Spleen (tissue), 7 donors: ENCODE results near the gene SKIC3.

ENCODE experiments used
- POLR2A ChIP-seq, 3 donors: fragments of 450-650 bp; IDR thresholded peaks; one replicate each; pipeline ENCODE4 v1.5.1; 2017; ENCODE audit warnings: antibody characterized with exemption in 3 of 3, mild to moderate bottlenecking in 1 of 3
- TF ChIP-seq, protein P1 (sequence below), 11 experiments: fragments of 200-600 bp in 7 of 11; fragments of 450-650 bp in 4 of 11; sonication (generic) in 4 of 11; IDR thresholded peaks in 8 of 11; conservative IDR thresholded peaks in 3 of 11; 1 replicate in 7 of 11; 2 replicates in 4 of 11; pipeline versions ENCODE4 v1.4.0 to v1.8.0; 2016 to 2021; ENCODE audit warnings: antibody characterized with exemption in 11 of 11, inconsistent platforms in 4 of 11, mild to moderate bottlenecking in 1 of 11
- donor health status: DM: no; HTN: no; CAD: no; lungs with moderate emphysema.
- donor health status: DM: no; HTN: no; CAD: no.
- donor health status: DM: no; HTN: no; CAD: no.

DNA sequence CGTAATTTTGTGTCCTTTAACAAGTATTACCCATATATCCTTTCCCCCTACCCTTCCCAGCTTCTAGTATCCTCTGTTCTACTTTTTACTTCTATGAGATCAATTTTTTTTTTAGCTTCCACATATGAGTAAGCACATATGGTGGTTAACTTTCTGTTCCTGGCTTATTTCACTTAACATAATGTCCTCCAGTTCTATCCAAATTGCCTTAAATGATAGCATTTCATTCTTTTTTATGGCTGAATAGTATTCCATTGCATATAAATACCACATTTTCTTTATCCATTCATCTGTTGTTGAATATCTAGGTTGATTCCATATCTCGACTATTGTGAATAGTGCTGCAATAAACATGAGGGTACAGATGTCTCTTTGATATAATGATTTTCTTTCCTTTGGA is 36.4 kb downstream of the SKIC3 start:
- TF ChIP-seq POLR2A (IDR thresholded peaks at IDR 0.05) = no peak
- TF ChIP-seq, protein P1, sequence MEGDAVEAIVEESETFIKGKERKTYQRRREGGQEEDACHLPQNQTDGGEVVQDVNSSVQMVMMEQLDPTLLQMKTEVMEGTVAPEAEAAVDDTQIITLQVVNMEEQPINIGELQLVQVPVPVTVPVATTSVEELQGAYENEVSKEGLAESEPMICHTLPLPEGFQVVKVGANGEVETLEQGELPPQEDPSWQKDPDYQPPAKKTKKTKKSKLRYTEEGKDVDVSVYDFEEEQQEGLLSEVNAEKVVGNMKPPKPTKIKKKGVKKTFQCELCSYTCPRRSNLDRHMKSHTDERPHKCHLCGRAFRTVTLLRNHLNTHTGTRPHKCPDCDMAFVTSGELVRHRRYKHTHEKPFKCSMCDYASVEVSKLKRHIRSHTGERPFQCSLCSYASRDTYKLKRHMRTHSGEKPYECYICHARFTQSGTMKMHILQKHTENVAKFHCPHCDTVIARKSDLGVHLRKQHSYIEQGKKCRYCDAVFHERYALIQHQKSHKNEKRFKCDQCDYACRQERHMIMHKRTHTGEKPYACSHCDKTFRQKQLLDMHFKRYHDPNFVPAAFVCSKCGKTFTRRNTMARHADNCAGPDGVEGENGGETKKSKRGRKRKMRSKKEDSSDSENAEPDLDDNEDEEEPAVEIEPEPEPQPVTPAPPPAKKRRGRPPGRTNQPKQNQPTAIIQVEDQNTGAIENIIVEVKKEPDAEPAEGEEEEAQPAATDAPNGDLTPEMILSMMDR (IDR thresholded peaks at IDR 0.05 in 8 of 11, conservative IDR thresholded peaks at IDR 0.05 in 3 of 11) = no peak
